Measurements from ENCODE around the gene GMDS.

DNA sequence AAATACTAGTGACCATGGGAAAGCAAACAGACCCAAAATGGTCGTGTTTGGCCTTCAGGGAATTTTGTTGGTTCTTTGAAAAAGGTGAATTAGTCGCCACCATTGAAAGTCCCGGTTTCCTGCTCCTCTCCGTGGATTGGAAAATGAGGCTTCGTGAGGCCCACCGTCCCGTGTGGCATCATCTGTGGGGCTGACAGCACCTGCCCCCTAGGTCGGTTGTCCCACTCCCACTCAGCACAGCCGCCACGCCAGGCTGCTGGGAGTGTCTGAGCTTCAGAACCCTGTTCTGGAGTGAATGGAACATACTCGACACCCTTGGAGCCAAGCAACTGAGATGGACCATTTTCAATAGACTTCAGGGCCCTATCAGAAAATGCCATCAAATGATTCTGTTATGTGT is 668.7 kb downstream of the GMDS start:
- TF ChIP-seq CTCF (conservative IDR thresholded peaks at IDR 0.05 in 1 of 2, IDR thresholded peaks at IDR 0.05 in 1 of 2; ENCODE audit: low read depth in 1 of 2, low read length in 2 of 2): no peak
- no peak for TF ChIP-seq EZH2 (IDR thresholded peaks at IDR 0.05; ENCODE audit: low read length, missing control alignments)

Data from fibroblast of lung (primary cell).